Measurements from ENCODE around the gene PRPH. TPM values are rescaled to one million over a fixed set of nuclear protein-coding genes. Genes with fewer than 3 reads are reported as not detected.

The PRPH gene
- total RNA-seq, 1 donor from 2014 or later, result not detected

- Mint-ChIP-seq H3K4me1 (ENCODE audit: low read depth) (peaks cover 10% of the 10 kb centered on the region), H3K27ac (ENCODE audit: unreplicated experiment) (no peak overlapping the region), H3K4me3 (ENCODE audit: unreplicated experiment) (no peak overlapping the region), H3K36me3 (ENCODE audit: low read depth) (no peaks in the 10 kb centered on the region), H3K27me3 (ENCODE audit: low read depth) (peaks cover 30% of the 10 kb centered on the region), H3K9me3 (ENCODE audit: low read depth) (no peaks in the 10 kb centered on the region)
- no peak for DNase-seq (ENCODE audit: low spot score)
- TF ChIP-seq CTCF (IDR thresholded peaks at IDR 0.05), result no peak
Observed at GRCh38 chr12:49294804-49295081, 204 bp upstream of the PRPH start.

- DNase-seq (ENCODE audit: low spot score), result peak; percentile 72
- Mint-ChIP-seq H3K27ac (ENCODE audit: unreplicated experiment) (no peak overlapping the region), H3K4me3 (ENCODE audit: unreplicated experiment) (peak overlapping the region; percentile 56), H3K36me3 (ENCODE audit: low read depth) (no peaks in the 10 kb centered on the region), H3K9me3 (ENCODE audit: low read depth) (no peaks in the 10 kb centered on the region), H3K4me1 (ENCODE audit: low read depth) (peaks cover 10% of the 10 kb centered on the region), H3K27me3 (ENCODE audit: low read depth) (peaks cover 33% of the 10 kb centered on the region)
- peak; percentile 83 for TF ChIP-seq CTCF (IDR thresholded peaks at IDR 0.05)
Observed at GRCh38 chr12:49296034-49296835, 1.3 kb downstream of the PRPH start.

- H3K27ac Mint-ChIP-seq (ENCODE audit: unreplicated experiment), result no peak overlapping the region
- peak overlapping the region; percentile 56 for H3K4me3 Mint-ChIP-seq (ENCODE audit: unreplicated experiment)
- peaks cover 36% of the 10 kb centered on the region for H3K27me3 Mint-ChIP-seq (ENCODE audit: low read depth)
- DNase-seq (ENCODE audit: low spot score), result peak; percentile 90
- H3K9me3 Mint-ChIP-seq (ENCODE audit: low read depth), result no peaks in the 10 kb centered on the region
- H3K36me3 Mint-ChIP-seq (ENCODE audit: low read depth), result peaks cover 1% of the 10 kb centered on the region
- peak; percentile 72 for TF ChIP-seq CTCF (IDR thresholded peaks at IDR 0.05)
- H3K4me1 Mint-ChIP-seq (ENCODE audit: low read depth), result peaks cover 10% of the 10 kb centered on the region
Observed at GRCh38 chr12:49296836-49297694, 2.1 kb downstream of the PRPH start.

GRCh38 chr12:49297695-49298060 is 2.7 kb downstream of the PRPH start:
- Mint-ChIP-seq H3K27me3 (ENCODE audit: low read depth) (peaks cover 38% of the 10 kb centered on the region), H3K4me1 (ENCODE audit: low read depth) (peaks cover 10% of the 10 kb centered on the region)

More at GRCh38 chr12:49297695-49298060, 2.7 kb downstream of the PRPH start:
- no peak overlapping the region for H3K4me3 Mint-ChIP-seq (ENCODE audit: unreplicated experiment)
- peaks cover 1% of the 10 kb centered on the region for H3K36me3 Mint-ChIP-seq (ENCODE audit: low read depth)
- peak; percentile 15 for DNase-seq (ENCODE audit: low spot score)
- H3K27ac Mint-ChIP-seq (ENCODE audit: unreplicated experiment), result no peak overlapping the region
- no peaks in the 10 kb centered on the region for H3K9me3 Mint-ChIP-seq (ENCODE audit: low read depth)
- no peak for TF ChIP-seq CTCF (IDR thresholded peaks at IDR 0.05)
